Spleen (tissue), 7 donors: Measurements from ENCODE around the gene TSPOAP1.

Experiments
- CTCF ChIP-seq, 11 experiments: fragments of 200-600 bp in 7 of 11; fragments of 450-650 bp in 4 of 11; sonication (generic) in 4 of 11; IDR thresholded peaks in 8 of 11; conservative IDR thresholded peaks in 3 of 11; 1 replicate in 7 of 11; 2 replicates in 4 of 11; pipeline versions ENCODE4 v1.4.0 to v1.8.0; 2016 to 2021; ENCODE audit warnings: antibody characterized with exemption in 11 of 11, inconsistent platforms in 4 of 11, mild to moderate bottlenecking in 1 of 11
- POLR2A ChIP-seq, 3 donors: fragments of 450-650 bp; IDR thresholded peaks; one replicate each; pipeline ENCODE4 v1.5.1; 2017; ENCODE audit warnings: antibody characterized with exemption in 3 of 3, mild to moderate bottlenecking in 1 of 3
- donor health status: DM: no; HTN: no; CAD: no; lungs with moderate emphysema.
- donor health status: DM: no; HTN: no; CAD: no.
- donor health status: DM: no; HTN: no; CAD: no.

DNA sequence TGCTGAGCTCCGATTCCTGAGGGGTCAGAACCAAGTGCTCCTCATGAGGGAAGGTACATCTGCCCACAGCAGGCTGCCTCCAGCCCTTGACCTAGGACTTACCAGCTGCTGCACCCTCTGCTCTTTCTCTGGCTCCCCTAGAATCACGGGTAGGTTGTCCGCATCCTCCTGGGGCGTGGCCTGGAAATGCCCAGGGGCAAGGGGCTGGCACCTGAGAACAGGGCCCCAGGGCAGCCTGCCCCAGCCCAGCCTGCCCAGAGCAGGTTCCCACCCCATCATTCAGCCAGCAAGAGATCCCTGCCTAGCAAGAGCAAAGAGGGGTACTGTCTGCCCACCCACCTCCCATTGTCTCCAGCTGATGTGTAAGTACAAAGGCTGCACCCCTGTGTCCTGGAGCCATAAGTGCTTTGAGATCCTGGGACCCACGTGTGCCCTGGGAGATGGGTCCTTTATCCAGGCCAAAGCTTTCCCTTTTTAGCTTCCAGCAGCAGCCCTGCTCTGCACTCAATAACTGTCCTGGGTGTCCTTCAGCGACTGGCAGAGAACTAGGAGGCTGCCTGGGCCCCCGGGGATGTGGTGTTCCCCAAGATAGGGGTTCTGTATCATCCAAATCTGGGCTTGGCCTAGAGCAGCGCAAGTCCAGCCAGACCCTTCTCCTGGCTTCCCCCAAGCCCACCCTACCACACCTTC lies 5.1 kb downstream of the TSPOAP1 start:
- TF ChIP-seq CTCF (IDR thresholded peaks at IDR 0.05 in 8 of 11, conservative IDR thresholded peaks at IDR 0.05 in 3 of 11): no peak
- no peak for TF ChIP-seq POLR2A (IDR thresholded peaks at IDR 0.05)
